HG02759 (cell line): ENCODE data around the gene CCSER1.
"Not testable (repeated sequence)": the region's sequence is repeated elsewhere in the genome, so short reads cannot be mapped to it uniquely, and the experiment has no call there.

Experiments
- ATAC-seq: cut with Tn5 transposase; IDR thresholded peaks from one replicate; pipeline ENCODE4 v1.9.1; 2021; ENCODE audit warnings: mild to moderate bottlenecking, moderate library complexity; ENCODE audit not compliant: unreplicated experiment

CCSER1 gene

GRCh38 chr4:90996813-90997212 is 869.6 kb downstream of the CCSER1 start:
- ATAC-seq: no peak

DNA sequence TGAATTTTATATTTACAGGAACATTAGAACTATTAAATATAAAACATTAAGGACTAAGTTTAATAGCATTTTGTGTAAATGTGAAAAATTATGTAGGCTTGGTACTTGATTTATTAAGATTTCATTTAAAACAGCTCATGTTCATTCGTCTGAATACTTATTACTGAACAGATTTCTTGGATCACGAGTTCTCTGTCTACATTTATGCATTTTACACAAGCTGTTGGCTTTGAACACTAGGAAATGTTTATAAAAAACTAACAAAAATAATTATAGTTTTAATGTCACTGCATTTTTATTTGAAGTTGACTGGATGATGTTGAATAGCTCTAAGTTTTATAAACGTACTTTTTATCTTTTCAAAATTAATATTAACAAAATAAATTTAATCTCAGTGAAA is 888.7 kb downstream of the CCSER1 start:
- ATAC-seq: no peak

DNA sequence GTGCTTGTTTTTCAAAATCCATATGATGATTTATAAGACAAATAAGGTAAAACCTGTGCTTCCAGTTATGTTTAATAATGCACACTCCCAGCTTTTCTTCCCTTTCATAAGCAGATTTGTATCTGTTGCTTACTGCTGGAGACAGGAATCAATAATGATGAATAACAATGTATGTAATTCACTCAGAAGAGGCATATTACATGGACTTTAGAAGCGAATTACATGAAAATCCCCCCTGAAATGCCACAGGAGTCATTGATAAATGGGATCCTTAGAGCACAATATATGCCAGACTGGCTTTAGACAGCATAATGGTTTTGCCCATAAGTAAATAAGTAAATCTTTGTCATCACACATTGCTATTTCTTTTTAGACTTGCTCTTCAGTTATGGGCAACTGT is 892.3 kb downstream of the CCSER1 start:
- no peak for ATAC-seq

DNA sequence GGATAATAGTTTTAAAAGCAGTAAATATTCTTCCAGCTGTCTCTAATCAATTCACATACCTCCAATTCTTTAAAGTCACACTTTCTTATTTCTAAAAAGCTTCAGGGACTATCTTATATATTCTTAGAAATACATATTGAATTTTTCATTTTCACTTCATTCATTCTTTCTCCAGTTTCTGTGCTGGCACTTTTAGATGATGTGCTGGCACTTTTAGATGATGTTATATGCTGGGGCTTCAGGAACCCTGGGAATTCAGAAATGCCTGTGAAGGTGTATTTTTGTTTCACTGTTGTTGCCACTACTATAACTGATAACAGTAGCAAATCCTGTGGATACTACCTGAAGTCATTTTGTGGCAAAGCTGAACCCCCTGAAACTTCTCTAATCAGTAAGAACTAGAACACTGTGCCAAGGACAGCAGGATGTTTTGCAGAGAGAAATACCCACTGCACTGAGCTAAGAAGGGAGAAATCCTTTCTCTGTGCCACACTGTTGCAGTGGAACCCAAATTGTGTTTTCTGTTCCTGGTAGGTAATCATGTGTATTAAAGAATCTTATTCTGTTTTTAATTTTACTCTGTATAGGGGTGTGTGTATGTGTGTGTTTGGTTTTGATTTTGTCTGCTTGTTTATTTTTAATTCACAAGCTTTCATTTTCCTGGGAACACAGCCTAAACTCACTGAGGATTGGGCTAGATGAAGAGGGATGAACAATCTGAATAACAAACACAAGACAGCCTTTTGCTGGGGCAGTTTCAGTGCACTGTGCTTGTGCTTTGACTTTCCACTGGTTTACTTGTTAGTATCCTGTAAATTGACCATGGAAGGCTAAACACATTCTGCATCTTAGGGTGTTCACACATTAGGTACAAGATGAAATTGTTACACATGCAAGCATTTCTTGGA is 898.3 kb downstream of the CCSER1 start:
- no peak for ATAC-seq

- ATAC-seq: no peak
Observed at GRCh38 chr4:91028228-91028627, 901.0 kb downstream of the CCSER1 start.

DNA sequence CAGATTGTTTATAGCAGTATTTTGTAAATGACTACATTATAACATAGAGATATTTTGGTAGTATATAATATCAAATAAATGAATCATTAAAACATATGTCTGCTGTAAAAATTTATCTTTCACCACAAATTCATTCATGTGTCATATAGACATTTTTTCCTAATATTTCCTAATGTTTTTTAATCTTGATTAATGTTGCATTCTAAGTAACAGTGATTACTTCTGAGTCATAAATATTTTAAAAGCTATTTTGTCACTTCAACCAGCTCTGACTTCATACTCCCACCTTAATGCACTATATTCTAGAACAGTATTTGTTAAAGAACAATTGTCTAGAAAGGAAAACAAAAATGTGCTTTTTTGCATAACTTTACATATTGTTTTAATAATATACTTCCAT is 904.6 kb downstream of the CCSER1 start:
- no peak for ATAC-seq

GRCh38 chr4:91032725-91033445 is 905.7 kb downstream of the CCSER1 start:
- ATAC-seq: no peak

- ATAC-seq: no peak
Observed at GRCh38 chr4:91035276-91035675, 908.1 kb downstream of the CCSER1 start.

- ATAC-seq: no peak
Observed at GRCh38 chr4:91037951-91038350, 910.8 kb downstream of the CCSER1 start.

DNA sequence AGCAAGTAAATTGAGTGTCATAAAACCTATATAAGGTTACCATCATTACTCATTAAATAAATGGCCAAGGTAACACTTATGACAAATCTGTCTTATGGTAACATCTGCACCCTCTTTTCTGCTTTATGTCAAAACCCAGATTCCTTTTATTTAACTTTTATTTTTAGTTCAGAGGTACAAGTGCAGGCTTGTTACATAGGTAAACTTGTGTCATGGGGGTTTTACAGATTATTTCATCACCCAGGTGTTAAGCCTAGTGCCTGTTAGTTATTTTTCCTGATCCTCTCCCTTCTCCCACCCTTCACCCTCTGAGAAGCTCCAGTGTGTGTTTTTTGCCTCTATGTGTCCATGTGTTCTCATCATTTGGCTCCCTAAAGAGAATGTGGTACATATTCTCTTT is 930.7 kb downstream of the CCSER1 start:
- no peak for ATAC-seq

- ATAC-seq: no peak
Observed at GRCh38 chr4:91058345-91058744, 931.2 kb downstream of the CCSER1 start.

- ATAC-seq: no peak
Observed at GRCh38 chr4:91064157-91064853, 937.1 kb downstream of the CCSER1 start.

DNA sequence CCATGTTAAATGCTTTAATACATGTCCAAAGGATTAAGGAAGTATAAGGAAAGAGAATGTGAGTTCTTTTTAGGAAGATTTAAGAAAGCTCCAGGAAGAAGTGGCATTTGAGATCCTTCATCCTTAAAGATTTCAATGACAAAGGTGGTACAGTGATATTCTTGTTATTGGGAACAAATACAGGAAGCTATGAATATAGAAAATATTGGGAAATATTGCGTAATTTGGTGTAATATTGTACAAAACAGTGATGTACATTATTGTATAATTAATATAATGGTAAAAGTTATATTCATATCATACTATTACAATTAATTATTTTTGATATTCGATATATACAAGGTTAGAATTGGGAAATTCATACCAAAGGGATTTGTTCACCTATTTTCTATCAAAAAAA is 937.9 kb downstream of the CCSER1 start:
- ATAC-seq: no peak

DNA sequence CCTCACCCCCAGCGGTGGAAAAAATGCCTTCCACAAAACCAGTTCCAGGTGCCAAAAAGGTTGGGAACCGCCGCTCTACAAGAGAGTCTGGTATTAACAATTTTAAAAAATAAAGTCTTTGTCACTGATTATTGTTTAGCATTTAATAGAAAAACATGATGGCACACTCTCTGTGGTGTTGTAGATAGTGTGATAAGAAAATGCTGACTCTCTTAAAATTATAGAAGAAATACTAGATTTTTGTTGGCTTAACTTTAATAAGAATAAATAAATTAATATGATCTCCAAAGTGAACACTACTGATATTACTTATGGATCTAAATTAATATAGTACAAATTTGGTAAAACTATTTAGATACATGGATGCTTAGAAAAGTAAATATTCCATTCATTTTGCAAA is 943.5 kb downstream of the CCSER1 start:
- ATAC-seq: no peak

- no peak for ATAC-seq
Observed at GRCh38 chr4:91076147-91076546, 949.0 kb downstream of the CCSER1 start.

- ATAC-seq: no peak
Observed at GRCh38 chr4:91085961-91086360, 958.8 kb downstream of the CCSER1 start.

- no peak for ATAC-seq
Observed at GRCh38 chr4:91087743-91088142, 960.5 kb downstream of the CCSER1 start.

GRCh38 chr4:91089178-91089577 is 962.0 kb downstream of the CCSER1 start:
- ATAC-seq: no peak

GRCh38 chr4:91092398-91092980 is 965.3 kb downstream of the CCSER1 start:
- no peak for ATAC-seq

- ATAC-seq: not testable (repeated sequence)
Observed at GRCh38 chr4:91094220-91094619, 967.0 kb downstream of the CCSER1 start.

GRCh38 chr4:91099666-91100065 is 972.5 kb downstream of the CCSER1 start:
- no peak for ATAC-seq
